Umbilical cord (tissue), 2 donors: Measurements from ENCODE around the gene TGFB3. TPM values are rescaled to one million over a fixed set of nuclear protein-coding genes. Genes with fewer than 3 reads are reported as not detected.
"Not testable (repeated sequence)": the region's sequence is repeated elsewhere in the genome, so short reads cannot be mapped to it uniquely, and the experiment has no call there.

Experiments used
- DNase-seq: peaks from one replicate; pipeline ENCODE4 v3.0.0-alpha.2; 2015; ENCODE audit warnings: low spot score
- total RNA-seq: library from RNA; depleted of rRNA; stranded (reverse); fragments of >200 nt; gene quantifications from one replicate; pipeline ENCODE4 v1.2.3, GENCODE V29; 2014; ENCODE audit warnings: low replicate concordance; ENCODE audit not compliant: insufficient read depth

TGFB3 gene
- total RNA-seq: 287 TPM

DNA sequence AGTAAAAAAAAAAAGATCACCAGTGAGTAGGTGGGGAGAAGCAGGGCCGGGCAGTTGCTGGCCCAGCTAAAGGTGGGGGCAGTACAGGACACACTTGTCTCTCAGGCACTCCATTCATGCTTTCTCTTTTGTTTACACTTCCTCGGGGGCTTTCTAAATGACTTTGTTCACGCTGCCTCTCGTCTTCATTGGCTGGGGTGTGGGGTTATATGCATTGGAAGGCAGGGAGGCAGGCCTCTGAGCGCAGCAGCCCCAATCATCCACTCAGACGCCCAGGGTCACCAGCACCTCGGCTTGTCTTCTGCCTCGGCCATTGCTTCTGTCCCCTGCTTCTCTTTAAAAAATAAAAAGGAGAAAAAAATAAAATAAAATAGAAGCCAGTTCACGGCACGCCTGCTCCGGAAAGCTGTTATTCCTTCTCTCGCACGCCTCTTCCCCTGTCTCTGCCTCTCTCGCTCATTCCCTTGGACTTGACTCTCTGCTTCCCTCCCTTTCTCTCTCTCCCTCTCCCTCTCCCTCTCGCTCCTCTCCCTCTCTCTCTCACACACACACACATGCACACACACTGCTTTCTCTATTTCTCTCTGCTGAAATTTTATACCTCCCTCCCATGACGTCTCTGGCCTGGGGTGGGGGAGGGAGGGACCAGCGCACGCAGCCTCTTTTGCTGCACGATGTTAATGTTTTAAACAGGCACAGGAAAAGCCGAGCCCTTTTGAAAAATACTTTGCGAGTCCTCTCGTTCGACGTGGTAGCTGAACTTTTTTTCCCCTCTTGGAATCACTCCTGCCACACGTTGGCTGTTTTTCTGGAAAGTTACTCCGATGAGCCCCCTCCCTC, at the start of gene TGFB3:
TSS of gene TGFB3 (minus strand) at position 570 of the 840 bp plus-strand sequence. CDS start 1,102 bp downstream, outside the sequence.
- peak; percentile 97 for DNase-seq

DNA sequence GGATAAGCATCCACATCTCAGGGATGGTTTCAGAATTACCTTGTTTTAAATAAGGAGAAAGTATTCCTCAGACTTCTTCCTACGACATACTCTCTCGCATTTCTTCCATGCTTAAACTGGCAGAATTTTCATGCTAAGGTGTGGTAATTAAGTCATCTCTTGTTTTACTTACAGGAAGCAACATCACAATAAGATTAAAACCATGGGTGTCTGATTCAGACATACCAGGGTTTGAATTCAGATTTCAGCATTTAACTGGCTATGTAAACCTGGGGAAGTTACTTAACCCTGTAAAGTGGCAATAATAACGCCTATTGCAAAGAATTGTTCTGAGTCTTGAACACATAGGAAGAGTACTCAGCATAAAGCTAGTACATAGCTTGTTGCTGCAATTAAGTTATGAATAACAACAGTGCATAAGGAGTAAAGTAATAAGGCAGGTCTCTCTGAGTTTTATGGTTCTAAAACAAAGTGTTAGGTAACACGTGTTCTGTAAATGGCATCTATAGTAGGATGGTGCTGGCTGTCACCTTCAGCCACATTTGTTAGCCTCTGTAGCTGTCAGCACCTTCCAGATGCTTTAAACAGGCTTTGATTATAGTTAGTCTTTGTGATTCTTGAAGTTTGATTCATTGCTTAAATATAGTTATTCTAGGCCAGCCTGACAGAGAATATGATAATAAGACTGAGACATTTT, 42.6 kb upstream of the TGFB3 start:
- DNase-seq: no peak

DNA sequence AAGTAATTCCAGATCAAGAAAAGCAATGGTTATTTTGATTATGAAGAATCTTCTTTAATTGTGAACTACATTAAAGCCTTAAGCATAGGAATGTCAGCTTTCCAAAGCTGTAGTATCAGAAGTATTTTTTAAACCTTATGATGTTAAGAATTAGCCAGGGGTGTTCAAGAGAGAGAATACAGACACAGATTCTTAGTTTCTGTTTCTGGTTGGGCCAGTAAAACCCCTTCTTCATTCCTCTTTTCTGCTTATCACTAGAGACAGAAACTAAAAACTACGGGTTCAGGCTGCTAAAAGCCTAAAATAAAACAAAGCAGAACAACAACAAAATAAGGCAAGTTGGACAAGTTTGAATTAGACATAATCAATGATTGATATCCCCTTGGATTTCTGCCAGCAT, 42.0 kb upstream of the TGFB3 start:
- no peak for DNase-seq

DNA sequence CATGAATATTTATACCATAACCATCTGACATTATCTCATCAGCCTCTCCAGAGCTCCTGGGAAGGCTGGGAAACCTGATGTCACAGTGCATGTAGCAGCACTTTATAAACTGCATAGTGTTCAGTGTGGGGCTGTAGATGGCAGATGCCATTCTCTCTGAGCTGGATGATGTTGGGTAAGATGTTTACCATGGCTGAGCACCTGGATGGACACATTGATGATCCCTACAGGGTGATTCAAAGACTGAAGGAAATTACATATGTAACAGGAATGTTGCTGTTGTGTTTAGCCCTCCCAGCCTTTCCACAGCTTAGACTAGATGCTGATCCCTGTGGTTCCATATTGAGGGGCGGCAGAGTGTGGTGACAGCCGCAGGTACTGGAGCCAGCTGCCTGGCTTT, 41.2 kb upstream of the TGFB3 start:
- no peak for DNase-seq

- DNase-seq: no peak
Measured at GRCh38 chr14:76019676-76020075, 37.9 kb upstream of the TGFB3 start.

DNA sequence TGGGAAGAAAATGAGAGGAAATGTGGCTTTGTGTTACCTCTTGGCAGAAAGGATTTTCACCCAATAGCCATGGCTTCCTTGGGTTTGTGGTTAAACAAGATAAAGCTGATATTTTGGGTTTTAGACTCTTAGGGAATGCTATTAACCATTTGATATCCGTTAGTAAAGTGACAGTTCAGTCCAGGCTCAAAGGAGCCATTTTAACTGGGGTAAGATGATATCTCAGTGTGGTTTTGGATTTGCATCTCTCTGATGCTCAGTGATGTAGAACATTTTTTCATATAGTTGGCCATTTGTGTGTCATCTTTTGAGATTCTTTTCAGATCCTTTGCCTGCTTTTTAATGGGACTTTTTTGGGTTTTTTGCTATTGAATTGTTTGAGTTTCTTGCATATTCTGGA, 33.9 kb upstream of the TGFB3 start:
- no peak for DNase-seq

GRCh38 chr14:76015191-76015590, 33.4 kb upstream of the TGFB3 start:
- DNase-seq: no peak

DNA sequence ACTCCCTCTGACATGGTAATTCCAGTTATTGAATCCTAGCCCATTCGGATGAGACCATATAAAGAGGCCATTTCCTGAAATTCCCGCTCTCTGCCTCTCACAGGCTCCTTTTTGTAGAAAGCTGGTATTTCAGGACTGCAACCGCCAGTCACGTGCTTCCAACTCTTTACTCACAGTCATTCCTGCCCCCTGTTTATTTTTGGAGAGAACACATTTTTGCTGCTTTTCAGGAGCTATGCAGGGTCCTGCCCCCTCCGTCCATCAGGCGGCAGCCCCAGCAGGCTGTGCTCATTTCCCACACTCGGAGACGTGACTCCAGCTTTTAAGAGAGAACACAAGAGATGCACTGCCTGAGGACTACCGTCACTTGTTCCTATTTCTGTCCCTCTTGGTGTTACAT, 30.6 kb upstream of the TGFB3 start:
- peak; percentile 87 for DNase-seq

DNA sequence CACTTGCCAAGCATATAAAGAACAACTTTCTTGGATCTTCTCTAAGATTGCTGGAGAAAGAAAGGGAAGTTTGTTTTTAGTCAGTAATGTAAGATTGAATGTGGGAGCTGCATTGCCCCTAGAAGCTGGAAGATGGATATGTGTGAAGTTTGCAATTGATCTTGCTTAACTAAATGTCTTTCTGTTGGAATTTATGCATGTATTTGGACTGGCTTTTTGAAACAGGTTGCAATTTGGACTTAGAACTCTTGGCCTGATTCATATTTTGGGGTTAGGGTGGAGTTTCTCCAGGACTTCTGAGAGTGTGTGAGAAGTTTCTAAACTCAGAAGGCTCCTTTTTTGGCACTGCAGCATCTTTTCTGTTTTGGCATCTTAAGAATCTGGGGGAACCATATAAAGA, 30.1 kb upstream of the TGFB3 start:
- DNase-seq: no peak

GRCh38 chr14:76009627-76010026, 27.8 kb upstream of the TGFB3 start:
- not testable (repeated sequence) for DNase-seq

- no peak for DNase-seq
Measured at GRCh38 chr14:76007852-76008251, 26.1 kb upstream of the TGFB3 start.

DNA sequence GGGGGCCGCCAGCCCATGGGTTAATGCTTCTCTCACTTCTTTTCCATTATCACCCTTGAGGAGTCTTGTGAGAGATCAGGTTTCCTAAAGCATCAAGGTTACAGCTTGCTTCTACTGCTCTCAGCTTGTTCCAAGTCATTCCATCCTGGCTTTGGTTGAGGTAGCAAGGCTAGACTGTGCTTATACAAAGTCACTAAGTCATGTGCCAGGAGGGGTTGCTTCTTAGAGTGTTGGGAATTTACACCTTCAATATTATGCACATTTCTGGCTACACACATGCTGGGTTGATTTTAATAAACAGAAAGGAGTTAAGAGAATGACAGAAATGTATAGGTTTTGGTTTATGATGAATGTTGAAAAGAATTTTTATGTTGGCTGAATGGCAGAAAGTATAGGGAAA, 25.6 kb upstream of the TGFB3 start:
- DNase-seq: no peak

DNA sequence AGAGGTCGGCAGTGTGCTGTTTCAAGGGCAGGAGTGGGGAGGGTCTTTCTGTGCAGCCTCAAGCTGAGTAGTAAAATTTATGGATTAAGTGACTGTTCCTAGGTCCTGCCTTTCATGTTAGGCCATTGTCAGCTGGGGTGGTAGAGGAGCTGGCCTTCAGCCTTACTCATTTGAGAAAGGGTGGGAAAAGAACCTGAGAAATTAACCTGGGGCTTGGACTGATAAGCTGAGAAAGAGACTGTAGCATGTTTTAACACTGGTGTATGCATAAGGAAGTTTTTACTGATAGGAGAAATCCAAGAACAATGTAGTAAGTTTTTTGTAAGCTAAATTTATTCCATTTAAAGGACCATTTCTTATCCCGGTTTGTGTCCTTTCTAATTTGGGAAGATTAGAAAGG, 24.5 kb upstream of the TGFB3 start:
- DNase-seq: no peak

DNA sequence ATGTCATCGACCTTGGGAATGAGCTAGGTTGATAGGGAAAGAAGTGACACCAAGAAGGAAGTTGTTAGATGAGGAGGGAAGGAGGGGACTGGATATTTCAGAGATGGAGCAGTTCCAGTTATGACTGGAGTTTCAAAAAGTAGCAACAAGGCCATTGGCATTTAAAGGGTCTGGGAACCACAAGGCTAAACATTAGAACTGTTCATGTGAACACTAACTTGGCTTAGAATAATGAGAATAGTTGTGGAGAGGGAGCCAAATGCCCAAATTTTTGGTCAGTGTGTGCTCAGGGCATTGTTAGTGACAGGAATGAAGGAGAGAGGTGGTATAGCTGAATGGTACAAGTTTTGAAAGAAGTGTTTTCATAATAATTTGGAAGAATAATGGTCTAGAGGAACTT, 20.6 kb upstream of the TGFB3 start:
- no peak for DNase-seq

GRCh38 chr14:75999511-76000190, 17.9 kb upstream of the TGFB3 start:
- DNase-seq: no peak

- no peak for DNase-seq
Measured at GRCh38 chr14:75996488-75996887, 14.7 kb upstream of the TGFB3 start.

DNA sequence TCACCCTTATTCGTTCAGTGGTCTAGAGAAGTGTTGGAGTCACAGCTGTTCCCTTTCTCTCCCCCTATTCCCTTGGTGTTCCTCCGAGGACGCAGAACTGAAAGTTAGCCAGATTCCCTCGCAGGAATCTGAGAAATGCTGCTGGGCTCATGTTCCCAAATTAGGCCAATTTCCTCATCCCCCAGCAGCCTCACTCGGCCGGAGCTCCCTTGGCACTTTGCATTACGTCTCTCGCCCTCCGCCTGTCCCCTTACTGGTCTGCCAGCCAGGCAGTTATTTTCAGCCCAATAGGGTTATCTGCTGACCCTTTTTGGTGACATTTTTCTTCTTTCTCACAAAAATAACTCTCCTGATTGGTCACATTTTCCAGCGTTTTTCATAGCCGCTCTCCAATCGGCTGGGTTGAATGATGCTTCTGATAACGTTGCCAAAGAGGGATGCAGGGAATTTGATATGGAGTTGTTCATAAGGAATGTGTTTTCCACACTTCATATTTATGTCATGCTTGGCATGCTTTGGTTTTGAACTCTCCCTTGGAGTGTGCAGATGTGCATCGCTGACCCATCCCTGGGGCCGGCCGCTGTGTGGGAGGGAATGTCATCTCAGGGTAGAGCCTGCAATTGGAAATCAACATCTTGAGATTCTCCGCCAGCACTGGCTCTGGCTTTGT, 13.7 kb upstream of the TGFB3 start:
- peak; percentile 92 for DNase-seq

DNA sequence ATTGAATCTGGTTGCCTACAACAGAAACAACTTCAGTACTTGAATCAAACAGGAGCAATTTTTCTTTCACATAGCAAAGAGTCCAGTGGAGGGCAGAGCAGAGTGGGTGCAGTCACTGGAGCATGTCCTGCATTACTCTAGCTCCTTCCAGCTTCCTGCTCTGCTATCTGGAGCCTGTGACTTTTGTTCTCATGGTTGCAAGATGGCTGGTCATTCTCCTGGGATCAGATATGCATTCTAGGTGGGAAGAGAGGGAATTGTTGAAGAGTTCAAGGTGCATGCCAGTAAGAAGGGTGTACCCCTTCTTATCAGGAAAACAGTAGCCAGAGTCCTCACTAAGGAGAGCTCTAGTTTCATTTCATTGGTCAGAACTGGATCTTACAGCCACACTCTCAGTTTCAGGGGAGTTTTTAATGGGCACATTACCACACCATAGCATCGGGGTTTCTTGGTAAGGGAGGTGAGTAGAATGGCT, 11.8 kb upstream of the TGFB3 start:
- no peak for DNase-seq

- DNase-seq: no peak
Measured at GRCh38 chr14:75991753-75992152, 10.0 kb upstream of the TGFB3 start.

- DNase-seq: no peak
Measured at GRCh38 chr14:75990297-75990696, 8.5 kb upstream of the TGFB3 start.

DNA sequence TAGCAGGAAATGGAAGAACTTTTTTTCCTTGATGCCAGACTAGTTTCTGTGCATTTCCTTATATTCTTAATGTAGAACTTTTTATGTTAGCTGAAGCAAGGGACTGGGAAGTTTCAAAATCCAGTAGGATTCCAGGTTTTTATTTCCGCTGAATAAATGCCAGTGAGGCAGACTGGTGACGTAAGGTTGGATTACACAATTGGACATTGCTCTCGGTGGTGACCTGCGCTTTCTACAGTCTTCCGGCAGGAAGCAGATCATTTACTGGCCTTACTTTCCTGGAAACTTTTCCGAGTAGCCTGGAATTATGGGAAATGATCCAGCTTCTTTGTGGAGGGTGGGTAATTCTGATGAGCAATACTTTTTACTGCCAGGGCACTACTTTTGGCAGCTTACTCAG, 7.3 kb upstream of the TGFB3 start:
- DNase-seq: peak; percentile 64
